ENCODE measurements around the gene OR1Q1.
"Not testable (repeated sequence)": the region's sequence is repeated elsewhere in the genome, so short reads cannot be mapped to it uniquely, and the experiment has no call there.

The OR1Q1 gene, protein sequence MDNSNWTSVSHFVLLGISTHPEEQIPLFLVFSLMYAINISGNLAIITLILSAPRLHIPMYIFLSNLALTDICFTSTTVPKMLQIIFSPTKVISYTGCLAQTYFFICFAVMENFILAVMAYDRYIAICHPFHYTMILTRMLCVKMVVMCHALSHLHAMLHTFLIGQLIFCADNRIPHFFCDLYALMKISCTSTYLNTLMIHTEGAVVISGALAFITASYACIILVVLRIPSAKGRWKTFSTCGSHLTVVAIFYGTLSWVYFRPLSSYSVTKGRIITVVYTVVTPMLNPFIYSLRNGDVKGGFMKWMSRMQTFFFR

DNA sequence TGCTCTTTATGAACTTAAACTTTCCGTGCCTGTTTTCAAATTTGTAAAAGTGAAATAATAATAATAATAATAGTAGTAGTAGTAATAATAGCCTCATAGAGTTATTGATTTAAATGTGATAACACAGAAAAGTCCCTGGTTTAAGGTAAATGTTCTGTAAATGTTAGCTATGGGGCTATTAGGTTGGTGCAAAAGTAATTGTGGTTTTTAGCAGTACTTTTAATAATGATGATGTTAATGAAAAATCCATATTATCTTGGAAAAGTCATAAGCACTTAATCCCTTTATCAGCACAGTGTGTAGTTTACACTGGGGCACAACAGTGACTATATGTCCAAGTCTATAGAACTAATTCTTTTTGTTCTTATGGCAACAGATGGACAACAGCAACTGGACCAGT is at the start of gene OR1Q1:
TSS of gene OR1Q1 (plus strand) at position 377 of the 400 bp plus-strand sequence. CDS start at position 377, 0 bp downstream.
- no peak for DNase-seq

DNA sequence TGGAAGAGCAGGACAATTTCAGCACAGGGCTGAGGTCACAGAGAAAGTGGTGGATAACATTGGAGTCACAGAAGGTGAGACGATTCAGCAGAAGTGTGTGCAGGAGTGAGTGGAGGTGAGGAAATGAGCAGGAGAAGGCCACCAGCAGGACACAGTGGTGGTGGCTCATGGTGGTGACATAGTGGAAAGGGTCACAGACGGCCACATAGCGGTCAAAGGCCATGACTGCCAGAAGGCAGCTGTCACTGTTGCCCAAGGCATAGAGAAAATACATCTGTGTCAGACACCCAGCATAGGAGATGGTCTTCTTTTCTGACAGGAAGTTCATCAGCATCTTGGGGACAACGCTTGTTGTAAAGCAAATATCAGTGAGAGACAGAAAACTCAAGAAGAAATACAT is 46.6 kb upstream of the OR1Q1 start:
- no peak for DNase-seq

DNA sequence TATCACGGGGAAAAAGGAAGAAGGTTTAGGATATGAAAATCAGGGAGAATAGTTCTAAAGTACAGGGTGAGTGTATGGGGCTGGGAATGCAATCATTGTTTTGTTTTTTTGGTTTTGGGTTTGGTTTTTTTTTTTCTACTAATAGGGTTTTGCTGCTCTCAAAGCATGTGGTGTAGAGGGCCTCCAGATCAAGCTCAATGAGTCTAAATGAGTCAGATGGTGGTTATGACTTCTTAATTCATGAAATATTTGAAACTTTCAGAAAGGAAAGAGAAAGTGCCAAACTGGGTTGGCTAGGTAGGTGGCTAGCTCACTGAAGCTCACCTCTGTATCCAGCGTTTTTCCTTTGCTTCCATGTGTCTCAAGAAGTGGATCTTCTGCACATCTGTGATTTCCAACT is 42.1 kb upstream of the OR1Q1 start:
- no peak for DNase-seq

DNA sequence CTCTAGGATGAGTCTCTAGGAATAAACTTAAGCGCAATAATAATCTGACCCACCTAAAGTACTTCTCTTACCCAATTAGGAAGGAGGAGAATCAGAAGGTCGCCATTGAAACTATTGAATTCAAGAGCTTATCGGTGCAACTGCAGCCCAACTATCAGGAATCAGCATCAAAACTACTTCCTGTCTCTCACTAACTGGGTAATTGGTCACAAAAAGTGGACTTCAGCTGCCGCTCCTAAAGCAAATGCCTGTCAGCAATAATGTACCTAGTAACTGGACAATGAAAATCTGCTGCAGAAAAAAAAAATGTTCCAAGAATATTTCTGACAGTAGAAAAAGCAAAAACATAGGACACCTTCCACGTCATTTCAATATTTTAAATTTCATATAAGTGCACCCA is 34.7 kb upstream of the OR1Q1 start:
- DNase-seq, result no peak

DNA sequence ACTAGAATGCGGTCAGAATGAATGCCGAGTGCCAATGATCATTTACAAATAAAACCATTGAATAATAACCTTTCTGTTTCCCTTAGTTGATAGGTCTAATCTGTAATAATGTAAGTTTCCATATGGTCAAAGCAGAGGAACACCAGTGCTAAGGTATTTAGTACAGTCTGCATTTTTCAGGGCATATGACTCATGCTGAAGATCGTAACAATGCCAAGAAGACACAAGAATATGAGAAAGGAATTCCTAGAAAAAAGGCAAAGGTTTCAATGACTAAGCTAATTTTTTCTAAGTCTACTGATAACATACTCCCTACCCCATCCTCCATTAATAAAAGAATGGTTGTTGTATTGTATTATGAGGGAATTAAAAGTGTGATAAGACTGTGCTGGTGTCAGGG is 34.2 kb upstream of the OR1Q1 start:
- DNase-seq, result no peak

DNA sequence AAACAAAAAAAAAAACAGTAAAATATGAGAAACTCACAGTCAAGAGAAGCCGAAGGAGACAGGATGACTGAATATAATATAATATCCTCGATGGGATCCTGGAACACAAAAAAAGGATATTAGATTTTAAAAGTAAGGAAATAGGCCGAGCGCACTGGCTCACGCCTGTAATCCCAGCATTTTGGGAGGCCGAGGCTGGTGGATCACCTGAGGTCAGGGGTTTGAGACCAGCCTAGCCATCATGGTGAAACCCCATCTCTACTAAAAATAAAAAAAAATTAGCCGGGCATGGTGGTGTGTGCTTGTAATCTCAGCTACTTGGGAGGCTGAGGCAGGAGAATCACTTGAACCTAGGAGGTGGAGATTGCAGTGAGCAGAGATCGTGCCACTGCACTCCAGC is 31.3 kb upstream of the OR1Q1 start, which contains the start of gene OR1L8:
TSS of gene OR1L8 (minus strand) at position 101 of the 400 bp plus-strand sequence. CDS start 14,907 bp downstream, outside the sequence.
- DNase-seq, result not testable (repeated sequence)

DNA sequence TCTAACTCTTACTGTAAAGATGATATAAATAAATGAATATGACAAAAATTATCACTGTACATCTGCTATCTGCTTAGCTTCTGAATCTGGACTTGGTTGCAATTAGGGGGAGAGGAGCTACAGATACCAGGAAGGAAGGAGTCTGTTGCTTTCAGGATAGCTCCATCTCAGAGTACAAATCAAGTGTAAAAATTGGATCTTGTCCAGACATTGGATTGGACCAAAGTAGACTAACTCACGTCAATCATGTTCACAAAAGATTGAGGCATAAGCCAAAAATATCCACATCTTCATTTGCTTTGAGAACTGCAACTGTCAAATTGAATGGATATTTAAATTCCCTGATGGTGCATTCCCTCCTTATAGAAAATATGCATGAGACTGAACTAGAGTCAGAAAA is 8.8 kb upstream of the OR1Q1 start:
- no peak for DNase-seq

DNA sequence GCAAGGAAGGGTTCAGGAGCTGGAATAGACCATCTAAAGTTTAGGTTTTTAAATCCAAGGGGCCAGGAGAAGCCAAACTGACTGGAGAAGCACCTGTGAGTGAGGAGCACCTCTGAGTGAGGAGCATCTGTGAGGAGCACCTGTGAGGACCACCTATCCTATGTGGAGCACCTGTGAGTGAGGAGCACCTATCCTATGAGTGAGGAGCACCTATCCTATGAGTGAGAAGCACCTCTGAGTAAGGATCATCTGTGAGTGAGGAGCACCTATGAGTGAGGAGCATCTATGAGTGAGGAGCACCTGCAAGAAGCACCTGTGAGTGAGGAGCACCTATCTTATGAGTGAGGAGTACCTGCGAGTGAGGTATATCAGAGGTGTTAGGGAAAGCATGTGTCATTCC is 8.0 kb upstream of the OR1Q1 start:
- DNase-seq, result no peak

DNA sequence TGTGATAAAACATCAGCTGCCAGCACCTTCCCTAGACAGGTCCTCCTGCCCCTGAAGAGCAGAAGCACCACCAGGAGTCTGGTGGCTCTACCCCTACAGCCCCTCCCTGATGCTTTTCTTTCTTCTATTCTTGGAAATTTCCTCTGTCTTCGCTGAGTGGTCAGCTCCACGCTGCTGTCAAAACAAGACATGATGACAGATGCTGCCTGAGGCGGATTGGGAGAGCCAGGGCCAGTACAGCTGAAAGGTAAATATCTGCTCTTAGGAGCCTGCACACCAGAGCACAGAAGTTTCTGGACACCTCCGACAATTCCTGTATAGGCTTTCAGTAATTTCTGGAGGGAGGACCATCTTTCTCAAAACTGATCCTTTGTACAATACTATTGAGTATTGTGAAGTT is 4.7 kb upstream of the OR1Q1 start:
- DNase-seq, result no peak

DNA sequence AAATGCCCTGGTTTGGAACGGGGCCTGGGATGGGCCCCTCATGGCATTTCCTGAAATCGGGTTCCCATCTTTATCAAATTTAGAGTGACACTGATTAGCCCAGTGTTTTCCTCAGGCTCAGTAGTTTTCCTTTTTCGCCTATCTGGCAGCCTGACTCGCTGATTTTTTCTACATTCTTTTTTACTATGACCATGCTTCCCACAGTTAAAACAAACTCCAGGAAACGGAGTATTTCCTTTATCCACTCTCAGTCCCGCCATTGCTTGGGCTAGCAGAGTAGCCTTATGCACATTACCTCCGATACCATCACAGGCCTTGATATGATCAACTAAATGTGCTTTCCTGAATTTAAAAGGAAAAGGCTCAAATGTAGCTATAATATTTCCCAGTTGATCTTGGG is 5.5 kb downstream of the OR1Q1 start:
- no peak for DNase-seq

DNA sequence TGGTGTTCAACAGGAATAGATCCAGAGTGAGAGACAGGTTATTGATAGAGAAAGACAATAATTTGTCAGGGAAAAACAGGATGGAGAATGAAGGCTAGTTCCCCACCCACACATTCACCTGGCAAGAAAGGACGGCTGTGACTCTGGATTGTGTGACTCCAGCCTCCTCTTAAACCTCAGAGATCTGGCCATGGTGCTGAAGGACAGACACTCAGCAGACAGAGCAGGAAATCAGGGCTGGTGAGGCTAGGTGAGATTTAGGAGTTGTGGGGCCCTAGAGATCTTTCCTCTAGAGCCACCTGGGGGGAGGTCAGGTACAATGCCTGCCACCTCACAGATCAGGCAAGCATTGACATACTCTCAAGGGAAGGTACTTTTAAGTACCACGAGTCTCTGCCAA is 27.7 kb downstream of the OR1Q1 start:
- no peak for DNase-seq

DNA sequence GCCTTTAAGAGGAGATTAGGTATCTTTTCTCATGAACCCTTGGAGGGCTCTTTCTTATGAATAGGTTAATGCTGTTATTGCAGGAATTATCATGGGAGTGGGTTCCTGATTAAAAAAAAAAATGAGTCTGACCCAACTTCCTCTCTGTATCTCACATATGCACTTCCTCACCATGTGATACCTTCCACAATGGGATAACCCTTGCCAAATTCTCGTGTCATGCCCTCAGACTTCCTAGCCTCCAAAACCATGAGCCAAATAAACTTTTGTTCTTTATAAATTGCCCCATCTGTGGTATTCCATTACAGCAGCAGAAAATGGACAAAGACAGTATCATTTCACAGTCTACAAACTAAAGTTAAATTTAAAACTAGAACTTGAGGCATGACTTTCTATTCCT is 41.8 kb downstream of the OR1Q1 start:
- DNase-seq, result no peak

DNA sequence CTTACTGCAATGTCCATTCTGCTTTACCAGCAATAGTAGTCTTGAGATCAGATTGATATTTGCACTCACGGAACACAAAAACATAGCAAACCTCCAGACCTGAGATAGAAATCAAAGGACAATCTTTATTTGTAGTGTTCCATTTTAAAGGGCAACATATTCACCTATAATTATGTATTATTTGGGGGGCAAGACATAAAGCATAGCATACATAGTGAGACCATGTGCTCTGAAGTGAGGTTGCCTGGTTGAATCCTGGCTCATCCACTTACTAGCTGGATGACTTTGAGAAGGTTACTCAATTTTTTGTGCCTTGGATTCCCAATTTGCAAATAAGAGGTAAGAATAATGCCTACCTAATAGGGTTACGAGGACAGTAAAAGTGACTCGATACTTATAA is 43.0 kb downstream of the OR1Q1 start, which contains the start of gene OR1B1:
TSS of gene OR1B1 (minus strand) at position 101 of the 400 bp plus-strand sequence.
- no peak for DNase-seq

DNA sequence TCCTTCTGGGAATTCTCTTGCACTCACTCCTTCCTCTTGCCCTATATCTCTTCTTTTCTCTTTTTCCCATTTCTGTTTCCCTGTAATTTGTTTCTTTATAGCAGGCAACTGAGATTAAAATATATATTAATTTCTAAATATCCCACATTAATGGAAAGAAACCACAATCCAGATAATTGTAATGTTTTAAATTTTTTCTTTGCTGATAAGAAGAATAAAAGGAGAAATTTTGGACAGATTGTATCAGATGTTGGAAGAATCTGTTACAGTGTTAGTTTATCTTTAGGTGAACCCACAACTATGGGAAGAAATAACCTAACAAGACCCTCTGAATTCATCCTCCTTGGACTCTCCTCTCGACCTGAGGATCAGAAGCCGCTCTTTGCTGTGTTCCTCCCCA is 46.9 kb downstream of the OR1Q1 start, which contains the start of gene OR1L1:
TSS of gene OR1L1 (plus strand) at position 301 of the 400 bp plus-strand sequence. CDS start at position 301, 0 bp downstream.
- DNase-seq, result no peak

All from NCI-H2227 treated with DMSO at 0.1 percent for 48 hours (cell line).